Measurements from ENCODE around the gene CAVIN4.

- TF ChIP-seq POLR2A (IDR thresholded peaks at IDR 0.05), result no peak
- TF ChIP-seq CTCF (IDR thresholded peaks at IDR 0.05), result peak; percentile 51 to 71 (median 65)
Measured at GRCh38 chr9:100602342-100602801, 24.5 kb downstream of the CAVIN4 start.

Data from right lobe of liver (tissue), 4 donors.